IMR-90 (cell line): ENCODE data around the gene SPIN1. TPM values are rescaled to one million over a fixed set of nuclear protein-coding genes. Genes with fewer than 3 reads are reported as not detected.

Source experiments
- ATAC-seq: fragments of 200-7000 bp; cut with Tn5 transposase; 2 replicates; pipeline ENCODE4 v1.9.1; 2020; ENCODE audit warnings: low read depth, mild to moderate bottlenecking, moderate library complexity
- BruUV-seq: library from RNA; stranded (reverse); fragments of 400-500 nt; replicated peaks from 2 replicates; lab custom pipeline; 2021; lab: Mats Ljungman, UMichigan
- CTCF ChIA-PET: fragments of 300-600 bp; formaldehyde crosslinking; extraction: SDS; loops from one replicate; lab custom pipeline; 2021; ENCODE audit warnings: antibody characterized with exemption; lab: Yijun Ruan, JAX
- POLR2A ChIA-PET: fragments of 300-600 bp; sonication (Branson Sonifier 250); formaldehyde crosslinking; loops from one replicate; lab custom pipeline; 2022; ENCODE audit warnings: antibody characterized with exemption; ENCODE audit not compliant: unreplicated experiment; lab: Charles Lee
- DNase-seq: peaks from one replicate; pipeline ENCODE4 v3.0.0; 2013
- H2AFZ ChIP-seq: replicated peaks from 2 replicates; pipeline ENCODE3; 2013; ENCODE audit warnings: low read length, mild to moderate bottlenecking; ENCODE audit not compliant: poor library complexity
- H2AK5ac ChIP-seq: 2 replicates; pipeline ENCODE4 v1.6.1; 2013; ENCODE audit warnings: low read depth, low read length, inconsistent platforms
- H2AK9ac ChIP-seq: replicated peaks from 2 replicates; pipeline ENCODE3; 2013; ENCODE audit warnings: mild to moderate bottlenecking, low read depth, low read length, moderate library complexity; ENCODE audit not compliant: poor library complexity
- H2BK120ac ChIP-seq: 2 replicates; pipeline ENCODE4 v1.6.1; 2013; ENCODE audit warnings: low read depth, low read length, inconsistent platforms
- H2BK15ac ChIP-seq: 3 replicates; pipeline ENCODE4 v1.6.1; 2013; ENCODE audit warnings: low read depth, low read length, inconsistent platforms
- H2BK20ac ChIP-seq: 2 replicates; pipeline ENCODE4 v1.6.1; 2013; ENCODE audit warnings: low read depth, mild to moderate bottlenecking, inconsistent platforms, low read length, moderate library complexity
- H2BK5ac ChIP-seq: 2 replicates; pipeline ENCODE4 v1.6.1; 2013; ENCODE audit warnings: mild to moderate bottlenecking, low read depth, low read length, inconsistent platforms; ENCODE audit not compliant: poor library complexity, severe bottlenecking
- H3K14ac ChIP-seq: replicated peaks from 2 replicates; pipeline ENCODE4 v1.6.1; 2013; ENCODE audit warnings: low read depth, low read length, inconsistent platforms
- H3K18ac ChIP-seq: 2 replicates; pipeline ENCODE4 v1.6.1; 2013; ENCODE audit warnings: low read depth, low read length, control low read depth
- H3K23ac ChIP-seq: 2 replicates; pipeline ENCODE4 v1.6.1; 2013; ENCODE audit warnings: low read depth, low read length, inconsistent platforms
- H3K27ac ChIP-seq: 2 replicates; pipeline ENCODE4 v1.5.1; 2013; ENCODE audit warnings: mild to moderate bottlenecking, control low read depth, low read length; ENCODE audit not compliant: insufficient read depth
- H3K27me3 ChIP-seq: 2 replicates; pipeline ENCODE4 v1.6.1; 2013; ENCODE audit warnings: low read length; ENCODE audit not compliant: control insufficient read depth, insufficient read depth
- H3K36me3 ChIP-seq: 2 replicates; pipeline ENCODE4 v1.6.1; 2013; ENCODE audit warnings: low read length, mixed read lengths; ENCODE audit not compliant: control insufficient read depth, insufficient read depth
- H3K4ac ChIP-seq: 2 replicates; pipeline ENCODE4 v1.6.1; 2013; ENCODE audit warnings: low read depth, low read length, inconsistent platforms
- H3K4me1 ChIP-seq: 2 replicates; pipeline ENCODE4 v1.6.1; 2013; ENCODE audit warnings: low read length, mixed read lengths; ENCODE audit not compliant: control insufficient read depth, insufficient read depth
- H3K4me2 ChIP-seq: 2 replicates; pipeline ENCODE4 v1.6.1; 2013; ENCODE audit warnings: low read depth, mild to moderate bottlenecking, control low read depth, low read length, moderate library complexity
- H3K4me3 ChIP-seq: 2 replicates; pipeline ENCODE4 v1.5.1; 2013; ENCODE audit warnings: low read depth, mild to moderate bottlenecking, control low read depth, low read length, moderate library complexity; ENCODE audit not compliant: insufficient read depth
- H3K56ac ChIP-seq: 2 replicates; pipeline ENCODE4 v1.6.1; 2013; ENCODE audit warnings: low read length, inconsistent platforms; ENCODE audit not compliant: insufficient read depth; ENCODE audit errors: extremely low read depth
- H3K79me1 ChIP-seq, 2 experiments: 2 replicates each; pipeline ENCODE4 v1.6.1; 2013; ENCODE audit warnings: low read length in 2 of 2, inconsistent platforms in 1 of 2, low read depth in 1 of 2
- H3K9ac ChIP-seq: 2 replicates; pipeline ENCODE4 v1.6.1; 2013; ENCODE audit warnings: low read depth, low read length, control low read depth
- H3K9me1 ChIP-seq: 2 replicates; pipeline ENCODE4 v1.6.1; 2013; ENCODE audit warnings: low read length, inconsistent platforms; ENCODE audit not compliant: insufficient read depth
- H3K9me3 ChIP-seq: 2 replicates; pipeline ENCODE4 v1.6.1; 2013; ENCODE audit warnings: low read length; ENCODE audit not compliant: control insufficient read depth, insufficient read depth
- H4K20me1 ChIP-seq: 2 replicates; pipeline ENCODE4 v1.6.1; 2013; ENCODE audit warnings: low read length, inconsistent platforms; ENCODE audit not compliant: insufficient read depth
- H4K5ac ChIP-seq: 2 replicates; pipeline ENCODE4 v1.6.1; 2013; ENCODE audit warnings: mild to moderate bottlenecking, low read depth, low read length, control low read depth
- H4K8ac ChIP-seq, 2 experiments: 2 replicates each; pipeline ENCODE4 v1.6.1; 2013; ENCODE audit warnings: low read depth in 2 of 2, low read length in 2 of 2, control low read depth in 1 of 2, inconsistent platforms in 1 of 2
- H4K91ac ChIP-seq: 2 replicates; pipeline ENCODE4 v1.6.1; 2013; ENCODE audit warnings: low read depth, low read length, inconsistent platforms; ENCODE audit not compliant: insufficient read depth
- MAFK ChIP-seq: IDR thresholded peaks from 2 replicates; pipeline ENCODE4 v1.6.1; 2012; ENCODE audit warnings: low read depth, low read length, improper control_type of control experiment
- MAZ ChIP-seq: IDR thresholded peaks from 2 replicates; pipeline ENCODE4 v1.6.1; 2012; ENCODE audit warnings: low read depth, mild to moderate bottlenecking, low read length, improper control_type of control experiment, moderate library complexity, borderline replicate concordance
- WGBS, 2 experiments: methylation state at CpG; one replicate each; pipeline versions ENCODE4 v1.1.5 to v1.1.7; 2013; ENCODE audit warnings: missing lambda C conversion rate in 2 of 2; ENCODE audit not compliant: insufficient read length in 1 of 2; ENCODE audit errors: extremely low coverage in 2 of 2; 5-methylcytosine and 5-hydroxymethylcytosine counted together
- dilution Hi-C: fragments of 300-500 bp; cut with HindIII; formaldehyde crosslinking; loops from one replicate; pipeline ENCODE4 v1.14.3; 2018; ENCODE audit warnings: low sequenced_read_pairs; ENCODE audit not compliant: unreplicated experiment
- in situ Hi-C: fragments of 300-500 bp; cut with MboI; formaldehyde crosslinking; loops from 3 replicates; pipeline ENCODE4 v1.14.3; 2019; ENCODE audit warnings: low sequenced_read_pairs, inconsistent platforms, mixed read lengths
- intact Hi-C: fragments of 100-400 bp; cut with micrococcal nuclease; formaldehyde crosslinking; loops from 2 replicates; pipeline ENCODE4 v1.10.0; 2022
- polyA plus RNA-seq, 3 experiments: library from polyadenylated mRNA; depleted of rRNA; stranded (reverse); fragments of >200 nt; gene quantifications; 2 replicates each; pipeline ENCODE4 v1.2.3, GENCODE V29; 2012; ENCODE audit warnings: low replicate concordance in 1 of 3
- total RNA-seq: library from RNA; depleted of rRNA; stranded (reverse); fragments of >200 nt; gene quantifications from 2 replicates; pipeline ENCODE4 v1.2.3, GENCODE V29; 2012

SPIN1 gene
- total and polyA plus RNA-seq, 2 of the 4 experiments (the other 2 are of a cell fraction) = 63.3 to 141 TPM

DNA sequence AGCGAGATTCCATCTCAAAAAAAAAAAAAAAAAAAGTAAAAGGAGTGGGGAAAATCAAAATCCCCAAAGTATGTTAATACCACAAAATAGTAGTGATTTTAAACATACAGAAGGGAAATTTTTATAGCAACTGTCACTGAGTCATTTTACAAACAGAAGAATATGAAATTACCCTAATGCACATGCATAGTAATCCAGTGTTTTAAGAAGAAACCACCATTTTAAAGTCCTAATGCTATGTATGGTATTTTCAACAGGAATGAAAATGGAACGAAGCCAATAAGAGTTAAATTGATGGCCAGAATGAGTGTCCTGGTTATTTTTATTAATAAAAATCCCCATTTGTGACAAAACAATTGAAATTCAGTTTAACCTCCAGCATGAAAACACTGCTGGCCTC is 120.1 kb downstream of the SPIN1 start:
- ChIA-PET POLR2A (no interaction called here), CTCF (no interaction called here)
- H3K23ac ChIP-seq = no peak overlapping the region
- H3K4me1 ChIP-seq = no peaks in the 10 kb centered on the region
- no peak overlapping the region for H2AK5ac ChIP-seq
- no peak overlapping the region for H2BK15ac ChIP-seq
- DNase-seq = peak; percentile 20
- dilution Hi-C loops (no loop called here), intact Hi-C loops (no loop called here), in situ Hi-C loops (no loop called here)
- H3K14ac ChIP-seq = no peak overlapping the region
- peak overlapping the region; percentile 15 for H2AK9ac ChIP-seq
- peaks cover 8% of the 10 kb centered on the region; the same call in 1 of the 2 replicates for H3K9me1 ChIP-seq
- no CpG with 5 or more reads among the region's 2 CpGs for WGBS, 2 experiments
- H3K56ac ChIP-seq = no peak overlapping the region
- no peaks in the 10 kb centered on the region for H3K36me3 ChIP-seq
- no peak overlapping the region for H2AFZ ChIP-seq
- no peaks in the 10 kb centered on the region for H4K20me1 ChIP-seq
- ATAC-seq = no peak
- H4K8ac ChIP-seq = no peak overlapping the region
- H3K4ac ChIP-seq = no peak overlapping the region
- no peaks in the 10 kb centered on the region for H3K27me3 ChIP-seq
- H3K79me1 ChIP-seq = no peaks in the 10 kb centered on the region
- no peak overlapping the region for H2BK5ac ChIP-seq
- no peak overlapping the region for H4K5ac ChIP-seq
- H3K18ac ChIP-seq = no peak overlapping the region
- no peak overlapping the region for H2BK120ac ChIP-seq
- H3K4me3 ChIP-seq = no peak overlapping the region
- no peak overlapping the region for H3K27ac ChIP-seq
- H2BK20ac ChIP-seq = no peak overlapping the region
- H4K91ac ChIP-seq = no peak overlapping the region
- no peak overlapping the region for H3K9ac ChIP-seq
- no TSS peak for BruUV-seq
- H3K9me3 ChIP-seq = peaks cover 3% of the 10 kb centered on the region; the same call in 1 of the 2 replicates
- TF ChIP-seq MAFK = no peak
- no peak for TF ChIP-seq MAZ
- H3K4me2 ChIP-seq = no peak overlapping the region
